ENCODE data around the gene RAB44.

The RAB44 gene

DNA sequence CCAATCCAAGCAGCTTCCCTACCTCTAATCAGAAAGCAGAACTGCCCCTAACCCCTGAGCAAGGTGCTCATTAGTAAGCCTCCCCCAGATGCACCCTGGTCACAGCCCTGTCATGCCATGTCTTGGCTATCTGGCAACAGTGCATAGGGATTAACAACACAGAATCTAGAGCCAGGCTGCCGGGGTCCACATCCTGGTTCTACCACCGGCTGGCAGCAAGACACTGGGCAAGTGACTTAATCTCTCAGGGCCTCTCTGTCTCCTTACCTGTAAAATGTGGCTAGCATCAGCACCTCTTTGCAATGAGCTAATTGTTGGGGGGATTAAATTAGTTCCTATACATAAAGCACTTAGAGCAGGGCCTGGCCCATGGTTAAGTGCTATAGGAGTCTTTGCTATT, 73.5 kb downstream of the RAB44 start:
- no peak for DNase-seq (ENCODE audit: low read depth, low spot score)

- no peak for DNase-seq (ENCODE audit: low read depth, low spot score)
These were observed 74.8 kb downstream of the RAB44 start for GRCh38 chr6:36772397-36772796.

DNA sequence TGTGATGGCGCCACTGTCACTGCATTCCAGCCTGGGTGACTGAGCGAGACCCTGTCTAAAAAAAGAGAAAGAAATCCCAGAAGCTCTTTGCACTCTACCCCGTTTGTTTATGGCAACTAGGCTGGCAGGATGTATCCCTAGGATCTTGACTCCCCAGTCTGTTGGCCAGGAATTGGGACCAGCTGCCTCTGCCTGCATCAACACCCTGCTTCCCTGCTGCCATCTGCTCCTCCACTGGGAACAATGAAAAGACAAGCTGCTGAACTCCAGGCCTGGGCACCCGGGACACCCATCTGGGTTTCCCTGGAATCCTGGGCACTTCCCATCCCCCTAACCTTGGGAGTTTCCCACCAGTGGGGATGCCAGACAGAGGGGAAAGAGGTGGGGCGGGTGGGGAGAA, 76.7 kb downstream of the RAB44 start:
- DNase-seq (ENCODE audit: low read depth, low spot score): no peak

DNA sequence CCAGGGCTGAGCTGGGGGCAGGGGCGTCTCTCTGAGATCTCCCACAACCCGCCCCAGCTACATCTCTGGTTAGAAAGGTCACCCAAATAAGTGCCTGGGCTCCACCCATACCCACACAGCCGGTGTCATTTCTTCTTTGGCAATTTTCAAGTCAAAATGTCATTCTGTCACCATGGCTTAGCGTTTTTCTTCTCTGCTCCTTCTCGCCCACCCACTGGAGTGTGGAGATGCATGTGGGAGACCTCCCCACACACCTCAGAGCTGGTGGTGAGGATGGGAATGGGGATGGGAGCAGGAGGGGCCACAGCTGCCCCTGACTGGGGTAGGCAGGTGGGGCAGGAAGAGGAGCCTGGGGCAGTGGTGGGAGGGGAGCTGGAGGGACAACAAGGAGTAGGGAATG, 78.5 kb downstream of the RAB44 start:
- DNase-seq (ENCODE audit: low read depth, low spot score): no peak

GRCh38 chr6:36777801-36778200, 80.2 kb downstream of the RAB44 start:
- DNase-seq (ENCODE audit: low read depth, low spot score): no peak

DNA sequence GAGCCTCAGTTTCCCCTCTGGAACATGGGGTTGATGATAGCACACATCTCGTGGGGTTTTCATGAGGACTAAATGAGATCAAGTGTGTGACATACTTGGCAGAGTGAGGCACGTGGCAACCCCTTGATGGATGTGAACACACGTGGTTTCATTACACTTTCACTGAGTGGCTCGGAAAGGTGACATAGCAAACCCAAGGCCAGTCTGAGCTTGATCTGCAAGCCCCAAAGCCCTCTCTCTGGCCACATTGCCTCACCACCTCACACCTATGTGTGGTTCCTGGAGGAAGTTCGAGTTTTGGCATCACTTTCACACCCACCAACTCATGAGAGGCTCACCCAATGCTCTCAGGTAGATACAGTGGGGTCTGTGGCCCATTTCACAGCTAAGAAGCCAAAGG, 81.6 kb downstream of the RAB44 start:
- DNase-seq (ENCODE audit: low read depth, low spot score): no peak

DNA sequence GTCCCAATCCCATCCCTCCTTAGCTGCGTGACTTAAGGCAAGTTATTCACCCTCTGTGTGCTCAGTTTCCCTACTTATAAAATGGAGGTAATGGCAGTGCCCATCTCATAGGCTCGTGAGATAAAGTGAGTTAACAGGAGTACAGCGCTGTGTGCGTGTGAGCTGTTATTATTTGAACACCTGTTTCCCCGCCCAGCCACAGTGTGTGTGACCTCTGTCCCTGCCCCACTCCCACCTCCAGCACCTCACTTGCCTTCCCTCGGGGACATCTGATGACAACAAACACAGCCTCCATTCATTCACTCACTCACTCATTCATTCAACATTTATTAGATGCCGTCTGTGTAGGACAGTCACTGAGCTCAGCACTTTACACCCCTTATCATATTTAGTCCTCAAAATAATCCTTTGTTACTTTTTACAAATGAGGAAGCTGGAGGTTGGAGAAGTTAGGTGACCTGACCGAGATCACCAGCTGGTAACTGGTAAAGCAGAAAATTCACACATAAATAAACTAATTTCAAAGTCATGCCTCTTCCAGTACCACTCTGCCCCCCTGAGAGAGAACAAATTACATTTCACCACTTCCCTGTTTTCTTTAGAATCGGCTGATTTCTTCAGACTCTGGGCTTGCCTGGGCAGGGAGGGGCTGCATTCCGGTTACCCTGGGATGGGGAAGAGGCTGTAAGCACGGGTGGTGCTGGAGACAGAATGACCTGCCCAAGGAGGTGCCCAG, 83.0 kb downstream of the RAB44 start:
- DNase-seq (ENCODE audit: low read depth, low spot score): no peak

- no peak for DNase-seq (ENCODE audit: low read depth, low spot score)
These were observed 84.0 kb downstream of the RAB44 start for GRCh38 chr6:36781669-36782068.
